Fibroblast of upper back skin (primary cell): ENCODE results near the gene KLHL28.
A peak's percentile ranks its signal among the peaks of the same experiment; 100 is the strongest.
"Not testable (repeated sequence)": the region's sequence is repeated elsewhere in the genome, so short reads cannot be mapped to it uniquely, and the experiment has no call there.

Experiments used
- DNase-seq: peaks from one replicate; pipeline ENCODE4 v3.0.0-alpha.2; 2013

KLHL28 gene

GRCh38 chr14:44895716-44896115 is 66.0 kb downstream of the KLHL28 start:
- peak; percentile 88 for DNase-seq

GRCh38 chr14:44893535-44893934 is 68.2 kb downstream of the KLHL28 start:
- DNase-seq: no peak

- not testable (repeated sequence) for DNase-seq
Measured at GRCh38 chr14:44891726-44892372, 69.9 kb downstream of the KLHL28 start.

- DNase-seq: no peak
Measured at GRCh38 chr14:44889595-44890471, 71.9 kb downstream of the KLHL28 start.

- DNase-seq: no peak
Measured at GRCh38 chr14:44887596-44887955, 74.2 kb downstream of the KLHL28 start.

GRCh38 chr14:44886860-44887595 is 74.7 kb downstream of the KLHL28 start:
- DNase-seq: no peak

GRCh38 chr14:44880791-44881190 is 81.0 kb downstream of the KLHL28 start:
- DNase-seq: no peak
